K562 (cell line): Measurements from ENCODE around the gene TOMM40L. TPM values are rescaled to one million over a fixed set of nuclear protein-coding genes. Genes with fewer than 3 reads are reported as not detected.

ENCODE experiments used
- FOXA1 ChIP-seq: fragments of 450-650 bp; IDR thresholded peaks from 2 replicates; pipeline ENCODE4 v1.6.1; 2016; ENCODE audit warnings: mild to moderate bottlenecking, borderline replicate concordance
- MCM7 ChIP-seq, 2 experiments: fragments of 450-650 bp; IDR thresholded peaks; 2 replicates each; pipeline ENCODE4 v1.6.1; 2016 to 2018
- MIER1 ChIP-seq: fragments of 450-650 bp; IDR thresholded peaks from 2 replicates; pipeline ENCODE4 v1.6.1; 2016; ENCODE audit warnings: antibody characterized with exemption, mild to moderate bottlenecking, low read depth
- RBFOX2 ChIP-seq: fragments of 200-400 bp; formaldehyde crosslinking; IDR thresholded peaks from 2 replicates; pipeline ENCODE4 v1.6.1; 2017; ENCODE audit warnings: low read depth, mild to moderate bottlenecking, low read length, moderate library complexity
- ZBTB7A ChIP-seq: IDR thresholded peaks from 2 replicates; pipeline ENCODE4 v1.6.1; 2011; ENCODE audit warnings: low read depth, mild to moderate bottlenecking, low read length, moderate library complexity, borderline replicate concordance; ENCODE audit not compliant: control insufficient read depth
- ZNF146 ChIP-seq: IDR thresholded peaks from one replicate; pipeline ENCODE4 v1.6.1; 2018; ENCODE audit warnings: missing compliant biosample characterization; ENCODE audit not compliant: unreplicated experiment
- ZNF175 ChIP-seq: fragments of 200-800 bp; sonication (Bioruptor generic); IDR thresholded peaks from 2 replicates; pipeline ENCODE4 v1.6.1; 2016; ENCODE audit warnings: low read depth, mild to moderate bottlenecking, missing genetic modification characterization, missing compliant biosample characterization
- ZNF197 ChIP-seq: fragments of 200-800 bp; sonication (Bioruptor generic); IDR thresholded peaks from 2 replicates; pipeline ENCODE4 v1.6.1; 2016; ENCODE audit warnings: low read depth, missing genetic modification characterization, missing compliant biosample characterization
- ZNF224 ChIP-seq: sonication (generic); formaldehyde crosslinking; IDR thresholded peaks from 2 replicates; pipeline ENCODE4 v1.8.0; 2022; ENCODE audit warnings: mild to moderate bottlenecking, missing genetic modification reagents
- ZNF778 ChIP-seq: fragments of 450-650 bp; formaldehyde crosslinking; IDR thresholded peaks from 2 replicates; pipeline ENCODE4 v1.4.0; 2020; ENCODE audit warnings: mild to moderate bottlenecking, moderate library complexity
- polyA plus RNA-seq, 8 experiments: library from polyadenylated mRNA; depleted of rRNA in 4 of 8; stranded (reverse) in 5 of 8; unstranded in 3 of 8; fragments of >200 nt; fragmentation: Nextera tagmentation in 2 of 8; fragmentation: Illumina TruSeq in 1 of 8; extraction: Ambion mirVana in 2 of 8; extraction: Trizol in 1 of 8; gene quantifications; 2 replicates each; pipeline versions ENCODE4 v1.2.1 to v1.2.3, GENCODE V29; 2011 to 2014; ENCODE audit warnings: inconsistent platforms in 1 of 8, missing spikeins in 1 of 8
- total RNA-seq, 7 experiments: library from RNA; depleted of rRNA in 6 of 7; stranded (reverse); fragments of >200 nt in 6 of 7; fragmentation: Illumina TruSeq in 2 of 7; extraction: Trizol in 2 of 7; gene quantifications; 2 replicates each; pipeline versions ENCODE4 v1.2.1 to v1.2.3, GENCODE V29; 2011 to 2021; ENCODE audit warnings: low replicate concordance in 1 of 7
- TF ChIP-seq, protein P1 (sequence below): fragments of 250-450 bp; sonication (Bioruptor Pico); IDR thresholded peaks from 2 replicates; pipeline ENCODE4 v1.4.0; 2020; ENCODE audit warnings: mild to moderate bottlenecking, moderate library complexity
- TF ChIP-seq, protein P2 (sequence below), 2 experiments: IDR thresholded peaks; 2 replicates each; pipeline ENCODE4 v1.6.1; 2011; ENCODE audit warnings: borderline replicate concordance in 1 of 2, control low read depth in 1 of 2, low read depth in 1 of 2, low read length in 1 of 2, mild to moderate bottlenecking in 1 of 2, mixed read lengths in 1 of 2, moderate library complexity in 1 of 2; ENCODE audit not compliant: insufficient read depth in 1 of 2, insufficient read length in 1 of 2, poor library complexity in 1 of 2, severe bottlenecking in 1 of 2; ENCODE audit errors: extremely low read depth in 1 of 2
- TF ChIP-seq, protein P3 (sequence below): conservative IDR thresholded peaks from 2 replicates; pipeline ENCODE4 v1.6.1; 2011; ENCODE audit warnings: low read depth, mild to moderate bottlenecking, low read length; ENCODE audit not compliant: control insufficient read depth
- TF ChIP-seq, protein P4 (sequence below): fragments of 450-650 bp; IDR thresholded peaks from 2 replicates; pipeline ENCODE4 v1.6.1; 2016
- TF ChIP-seq, protein P5 (sequence below): sonication (generic); formaldehyde crosslinking; IDR thresholded peaks from 2 replicates; pipeline ENCODE4 v1.8.0; 2022; ENCODE audit warnings: missing genetic modification reagents, mild to moderate bottlenecking, borderline replicate concordance

TOMM40L gene
- total and polyA plus RNA-seq, 9 of the 15 experiments (the other 6 are each of a cell fraction or from before 2014, with no cell fraction given): 9.6 to 33.6 (median 25.2) TPM

GRCh38 chr1:161227196-161227871 lies 1.5 kb downstream of the TOMM40L start (continued):
- TF ChIP-seq, protein P1, sequence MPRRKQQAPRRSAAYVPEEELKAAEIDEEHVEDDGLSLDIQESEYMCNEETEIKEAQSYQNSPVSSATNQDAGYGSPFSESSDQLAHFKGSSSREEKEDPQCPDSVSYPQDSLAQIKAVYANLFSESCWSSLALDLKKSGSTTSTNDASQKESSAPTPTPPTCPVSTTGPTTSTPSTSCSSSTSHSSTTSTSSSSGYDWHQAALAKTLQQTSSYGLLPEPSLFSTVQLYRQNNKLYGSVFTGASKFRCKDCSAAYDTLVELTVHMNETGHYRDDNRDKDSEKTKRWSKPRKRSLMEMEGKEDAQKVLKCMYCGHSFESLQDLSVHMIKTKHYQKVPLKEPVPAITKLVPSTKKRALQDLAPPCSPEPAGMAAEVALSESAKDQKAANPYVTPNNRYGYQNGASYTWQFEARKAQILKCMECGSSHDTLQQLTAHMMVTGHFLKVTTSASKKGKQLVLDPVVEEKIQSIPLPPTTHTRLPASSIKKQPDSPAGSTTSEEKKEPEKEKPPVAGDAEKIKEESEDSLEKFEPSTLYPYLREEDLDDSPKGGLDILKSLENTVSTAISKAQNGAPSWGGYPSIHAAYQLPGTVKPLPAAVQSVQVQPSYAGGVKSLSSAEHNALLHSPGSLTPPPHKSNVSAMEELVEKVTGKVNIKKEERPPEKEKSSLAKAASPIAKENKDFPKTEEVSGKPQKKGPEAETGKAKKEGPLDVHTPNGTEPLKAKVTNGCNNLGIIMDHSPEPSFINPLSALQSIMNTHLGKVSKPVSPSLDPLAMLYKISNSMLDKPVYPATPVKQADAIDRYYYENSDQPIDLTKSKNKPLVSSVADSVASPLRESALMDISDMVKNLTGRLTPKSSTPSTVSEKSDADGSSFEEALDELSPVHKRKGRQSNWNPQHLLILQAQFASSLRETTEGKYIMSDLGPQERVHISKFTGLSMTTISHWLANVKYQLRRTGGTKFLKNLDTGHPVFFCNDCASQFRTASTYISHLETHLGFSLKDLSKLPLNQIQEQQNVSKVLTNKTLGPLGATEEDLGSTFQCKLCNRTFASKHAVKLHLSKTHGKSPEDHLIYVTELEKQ (CRISPR knock-in tag): no peak
- TF ChIP-seq ZNF175 (CRISPR knock-in tag): no peak; the same call in 1 of the 2 replicates
- no peak for TF ChIP-seq ZNF197 (CRISPR knock-in tag)
- no peak for TF ChIP-seq FOXA1
- no peak for TF ChIP-seq ZBTB7A
- TF ChIP-seq ZNF224 (CRISPR knock-in tag): no peak
- TF ChIP-seq MCM7 (IDR thresholded peaks at IDR 0.05): no peak
- no peak for TF ChIP-seq MIER1
- TF ChIP-seq ZNF146 (CRISPR knock-in tag): no peak
- peak; percentile 34; the same call in 1 of the 2 replicates for TF ChIP-seq RBFOX2
- TF ChIP-seq, protein P2, sequence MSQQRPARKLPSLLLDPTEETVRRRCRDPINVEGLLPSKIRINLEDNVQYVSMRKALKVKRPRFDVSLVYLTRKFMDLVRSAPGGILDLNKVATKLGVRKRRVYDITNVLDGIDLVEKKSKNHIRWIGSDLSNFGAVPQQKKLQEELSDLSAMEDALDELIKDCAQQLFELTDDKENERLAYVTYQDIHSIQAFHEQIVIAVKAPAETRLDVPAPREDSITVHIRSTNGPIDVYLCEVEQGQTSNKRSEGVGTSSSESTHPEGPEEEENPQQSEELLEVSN (IDR thresholded peaks at IDR 0.05; ENCODE audit: borderline replicate concordance in 1 of 2, extremely low read depth in 1 of 2, insufficient read depth in 1 of 2, insufficient read length in 1 of 2, low read depth in 1 of 2, low read length in 1 of 2, poor library complexity in 1 of 2, severe bottlenecking in 1 of 2): no peak
- TF ChIP-seq, protein P3, sequence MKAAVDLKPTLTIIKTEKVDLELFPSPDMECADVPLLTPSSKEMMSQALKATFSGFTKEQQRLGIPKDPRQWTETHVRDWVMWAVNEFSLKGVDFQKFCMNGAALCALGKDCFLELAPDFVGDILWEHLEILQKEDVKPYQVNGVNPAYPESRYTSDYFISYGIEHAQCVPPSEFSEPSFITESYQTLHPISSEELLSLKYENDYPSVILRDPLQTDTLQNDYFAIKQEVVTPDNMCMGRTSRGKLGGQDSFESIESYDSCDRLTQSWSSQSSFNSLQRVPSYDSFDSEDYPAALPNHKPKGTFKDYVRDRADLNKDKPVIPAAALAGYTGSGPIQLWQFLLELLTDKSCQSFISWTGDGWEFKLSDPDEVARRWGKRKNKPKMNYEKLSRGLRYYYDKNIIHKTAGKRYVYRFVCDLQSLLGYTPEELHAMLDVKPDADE: no peak
- TF ChIP-seq, protein P4, sequence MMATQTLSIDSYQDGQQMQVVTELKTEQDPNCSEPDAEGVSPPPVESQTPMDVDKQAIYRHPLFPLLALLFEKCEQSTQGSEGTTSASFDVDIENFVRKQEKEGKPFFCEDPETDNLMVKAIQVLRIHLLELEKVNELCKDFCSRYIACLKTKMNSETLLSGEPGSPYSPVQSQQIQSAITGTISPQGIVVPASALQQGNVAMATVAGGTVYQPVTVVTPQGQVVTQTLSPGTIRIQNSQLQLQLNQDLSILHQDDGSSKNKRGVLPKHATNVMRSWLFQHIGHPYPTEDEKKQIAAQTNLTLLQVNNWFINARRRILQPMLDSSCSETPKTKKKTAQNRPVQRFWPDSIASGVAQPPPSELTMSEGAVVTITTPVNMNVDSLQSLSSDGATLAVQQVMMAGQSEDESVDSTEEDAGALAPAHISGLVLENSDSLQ: peak; percentile 9; the same call in 1 of the 2 replicates
- no peak for TF ChIP-seq ZNF778 (CRISPR knock-in tag)
- TF ChIP-seq, protein P5, sequence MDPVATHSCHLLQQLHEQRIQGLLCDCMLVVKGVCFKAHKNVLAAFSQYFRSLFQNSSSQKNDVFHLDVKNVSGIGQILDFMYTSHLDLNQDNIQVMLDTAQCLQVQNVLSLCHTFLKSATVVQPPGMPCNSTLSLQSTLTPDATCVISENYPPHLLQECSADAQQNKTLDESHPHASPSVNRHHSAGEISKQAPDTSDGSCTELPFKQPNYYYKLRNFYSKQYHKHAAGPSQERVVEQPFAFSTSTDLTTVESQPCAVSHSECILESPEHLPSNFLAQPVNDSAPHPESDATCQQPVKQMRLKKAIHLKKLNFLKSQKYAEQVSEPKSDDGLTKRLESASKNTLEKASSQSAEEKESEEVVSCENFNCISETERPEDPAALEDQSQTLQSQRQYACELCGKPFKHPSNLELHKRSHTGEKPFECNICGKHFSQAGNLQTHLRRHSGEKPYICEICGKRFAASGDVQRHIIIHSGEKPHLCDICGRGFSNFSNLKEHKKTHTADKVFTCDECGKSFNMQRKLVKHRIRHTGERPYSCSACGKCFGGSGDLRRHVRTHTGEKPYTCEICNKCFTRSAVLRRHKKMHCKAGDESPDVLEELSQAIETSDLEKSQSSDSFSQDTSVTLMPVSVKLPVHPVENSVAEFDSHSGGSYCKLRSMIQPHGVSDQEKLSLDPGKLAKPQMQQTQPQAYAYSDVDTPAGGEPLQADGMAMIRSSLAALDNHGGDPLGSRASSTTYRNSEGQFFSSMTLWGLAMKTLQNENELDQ (CRISPR knock-in tag): no peak
